GM21576 (cell line): ENCODE results near the gene EXD3.

ENCODE experiments used
- ATAC-seq: cut with Tn5 transposase; IDR thresholded peaks from one replicate; pipeline ENCODE4 v1.9.1; 2021; ENCODE audit warnings: mild to moderate bottlenecking, moderate library complexity; ENCODE audit not compliant: unreplicated experiment

The EXD3 gene

DNA sequence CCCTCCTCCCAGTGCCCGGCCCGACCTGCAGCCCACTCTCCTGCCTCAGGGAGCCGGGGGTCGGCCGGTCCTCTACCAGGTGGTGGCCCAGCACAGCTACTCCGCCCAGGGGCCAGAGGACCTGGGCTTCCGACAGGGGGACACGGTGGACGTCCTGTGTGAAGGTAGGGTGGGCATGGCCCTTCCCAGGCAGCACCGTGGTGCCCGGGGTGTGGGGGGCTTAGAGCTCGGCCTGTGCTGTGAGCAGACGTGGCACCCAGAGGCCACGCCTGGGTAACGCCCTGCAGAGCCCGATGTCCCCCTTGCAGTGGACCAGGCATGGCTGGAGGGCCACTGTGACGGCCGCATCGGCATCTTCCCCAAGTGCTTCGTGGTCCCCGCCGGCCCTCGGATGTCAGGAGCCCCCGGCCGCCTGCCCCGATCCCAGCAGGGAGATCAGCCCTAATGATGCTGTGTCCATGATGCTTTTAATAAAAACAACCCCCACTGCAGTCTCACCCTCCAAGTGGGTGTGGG, 11.0 kb upstream of the EXD3 start:
- no peak for ATAC-seq

DNA sequence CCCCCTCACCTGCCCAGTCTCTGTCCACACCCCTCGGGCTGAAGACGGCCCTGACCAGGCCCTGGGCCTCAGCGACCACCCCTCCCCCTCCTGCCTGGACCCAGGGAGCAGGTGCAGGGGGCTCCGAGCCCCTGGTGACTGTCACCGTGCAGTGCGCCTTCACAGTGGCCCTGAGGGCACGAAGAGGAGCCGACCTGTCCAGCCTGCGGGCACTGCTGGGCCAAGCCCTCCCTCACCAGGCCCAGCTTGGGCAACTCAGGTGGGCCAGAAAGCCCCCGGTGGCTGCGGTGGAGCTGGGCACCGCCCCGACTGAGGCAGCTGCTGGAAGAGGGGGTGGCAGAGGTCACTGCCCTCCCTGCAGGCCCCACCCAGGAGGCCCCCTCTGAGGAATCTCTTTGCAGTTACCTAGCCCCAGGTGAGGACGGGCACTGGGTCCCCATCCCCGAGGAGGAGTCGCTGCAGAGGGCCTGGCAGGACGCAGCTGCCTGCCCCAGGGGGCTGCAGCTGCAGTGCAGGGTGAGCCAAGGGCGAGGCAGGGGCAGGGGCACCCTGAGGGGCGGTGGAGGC, 10.5 kb upstream of the EXD3 start:
- ATAC-seq: no peak

DNA sequence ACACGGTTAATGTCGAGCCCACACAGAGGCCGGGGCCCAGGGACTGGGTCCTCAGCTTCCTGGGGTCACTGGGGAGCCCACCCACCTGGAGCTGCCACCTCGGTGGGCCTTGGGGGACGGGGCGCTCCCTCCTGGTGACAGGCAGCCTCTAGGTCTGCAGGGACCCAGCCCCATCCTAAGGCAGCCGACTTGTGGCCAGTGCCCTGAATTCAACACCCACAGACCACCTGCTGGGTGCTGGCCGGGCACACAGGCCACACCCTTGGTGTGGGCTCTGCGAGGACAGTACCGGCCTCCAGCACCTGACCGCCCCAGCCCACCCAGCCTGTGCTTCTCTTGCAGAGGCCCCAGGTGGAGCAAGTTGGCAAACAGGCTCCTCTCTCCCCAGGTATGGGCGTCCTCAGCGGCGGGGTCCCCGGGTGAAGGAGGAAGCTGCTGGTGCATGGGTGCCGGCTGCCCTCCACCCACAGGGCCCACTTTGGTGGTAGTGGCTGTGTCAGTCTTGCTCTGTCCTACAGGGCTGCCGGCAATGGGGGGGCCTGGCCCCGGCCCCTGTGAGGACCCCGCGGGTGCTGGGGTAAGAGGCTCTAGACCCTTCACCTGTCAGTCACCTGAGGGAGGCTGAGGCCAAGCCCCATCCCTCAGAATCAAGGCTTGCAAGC, 9.9 kb upstream of the EXD3 start:
- ATAC-seq: no peak

DNA sequence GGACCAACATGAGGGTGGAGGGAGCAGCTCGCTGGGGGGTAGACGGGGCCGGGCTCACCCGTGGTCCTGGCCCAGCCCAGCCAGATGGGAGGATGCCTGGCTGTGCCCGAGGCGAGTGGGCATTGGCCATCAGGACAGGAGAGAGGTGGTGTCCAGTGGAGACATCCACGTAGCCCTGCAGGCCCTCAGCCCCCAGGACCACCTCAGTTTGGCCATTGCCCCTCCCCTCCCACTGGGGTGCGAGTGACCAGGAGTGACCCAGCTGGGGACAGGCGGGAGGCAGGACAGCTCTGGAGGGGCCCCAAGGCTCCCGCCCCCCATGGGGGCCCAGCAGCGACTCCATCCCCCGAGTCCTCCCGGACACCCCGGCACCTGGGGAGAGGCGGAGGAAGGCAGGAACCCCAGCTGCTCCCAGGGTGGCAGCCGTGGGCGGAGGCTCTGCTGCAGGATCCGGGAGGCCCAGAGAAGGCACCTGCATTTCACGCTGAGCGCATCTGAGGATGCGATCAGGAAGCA, 8.5 kb upstream of the EXD3 start:
- ATAC-seq: no peak

DNA sequence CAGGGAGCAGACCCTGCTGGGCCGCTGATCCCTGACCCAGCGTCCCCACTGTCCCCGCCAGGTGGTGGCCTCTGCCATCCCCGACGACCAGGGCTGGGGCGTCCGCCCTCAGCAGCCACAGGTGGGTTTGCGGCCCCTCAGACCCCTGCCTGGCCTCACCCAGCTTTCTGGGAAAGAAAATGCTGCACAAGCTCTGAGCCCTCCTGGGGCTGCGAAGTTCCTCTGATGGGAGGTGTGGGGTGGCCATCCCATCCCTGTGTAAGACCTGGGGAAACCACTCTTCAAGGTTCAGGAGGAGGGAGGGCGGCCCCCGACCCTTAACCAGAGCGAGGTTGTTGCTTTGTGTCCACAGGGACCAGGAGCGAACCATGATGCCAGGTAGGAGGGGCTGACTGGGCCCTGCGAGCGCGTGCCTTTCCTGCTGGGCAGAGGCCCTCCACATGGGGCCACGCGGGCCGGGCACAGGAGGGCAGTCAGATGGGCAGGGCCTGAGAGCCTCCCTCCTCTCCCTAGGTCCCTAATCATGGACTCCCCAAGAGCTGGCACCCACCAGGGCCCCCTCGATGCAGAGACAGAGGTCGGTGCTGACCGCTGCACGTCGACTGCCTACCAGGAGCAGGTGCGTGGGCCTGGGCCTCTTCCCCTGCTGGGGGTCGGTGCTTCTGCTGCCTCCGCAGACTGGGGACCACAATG, 7.9 kb upstream of the EXD3 start:
- ATAC-seq: no peak

DNA sequence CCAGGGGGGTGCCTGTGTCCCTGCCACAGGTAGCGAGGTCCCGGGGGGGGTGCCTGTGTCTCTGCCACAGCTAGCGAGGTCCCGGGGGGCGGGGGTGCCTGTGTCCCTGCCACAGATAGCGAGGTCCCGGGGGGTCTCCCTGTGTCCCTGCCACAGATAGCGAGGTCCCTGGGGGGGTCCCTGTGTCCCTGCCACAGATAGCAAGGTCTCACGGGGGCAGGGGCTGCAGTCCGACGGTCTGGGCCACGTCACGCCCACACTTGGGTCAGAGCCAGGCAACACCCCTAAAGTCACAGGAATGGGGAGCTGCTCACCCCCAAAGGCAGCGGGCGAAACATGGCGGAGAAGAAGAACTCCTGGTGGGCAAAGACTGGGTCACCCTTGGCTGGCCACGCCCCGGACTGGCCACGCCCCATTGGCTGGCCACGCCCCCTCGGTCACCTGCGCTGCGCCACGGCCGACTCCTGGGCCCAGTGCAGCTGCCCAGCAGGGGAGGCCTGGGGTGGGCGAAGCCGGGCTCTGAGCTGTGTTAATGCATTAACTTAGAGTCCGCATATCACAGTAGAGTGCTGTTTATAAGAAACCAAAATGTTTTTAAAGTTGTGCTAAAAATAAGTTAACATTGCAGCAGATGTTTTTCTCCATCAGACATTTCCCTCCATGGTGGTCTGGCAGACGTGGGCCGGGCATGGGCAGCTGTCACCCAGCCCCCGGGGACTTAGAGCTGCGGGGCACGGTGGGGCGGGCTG, 7.2 kb upstream of the EXD3 start:
- no peak for ATAC-seq

DNA sequence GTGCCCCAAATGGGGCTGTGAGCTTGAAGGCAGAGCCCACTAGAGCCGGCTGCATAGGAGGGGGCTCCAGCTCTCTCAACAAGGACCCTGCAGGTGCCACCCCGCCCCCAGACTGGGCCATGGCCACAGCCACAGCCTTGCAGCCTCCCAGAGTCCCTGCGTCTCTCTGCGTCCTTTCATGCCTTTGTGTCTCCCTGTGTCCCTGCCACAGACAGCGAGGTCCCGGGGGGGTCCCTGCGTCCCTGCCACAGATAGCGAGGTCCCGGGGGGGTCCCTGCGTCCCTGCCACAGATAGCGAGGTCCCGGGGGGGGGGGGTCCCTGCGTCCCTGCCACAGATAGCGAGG, 6.6 kb upstream of the EXD3 start:
- ATAC-seq: no peak

DNA sequence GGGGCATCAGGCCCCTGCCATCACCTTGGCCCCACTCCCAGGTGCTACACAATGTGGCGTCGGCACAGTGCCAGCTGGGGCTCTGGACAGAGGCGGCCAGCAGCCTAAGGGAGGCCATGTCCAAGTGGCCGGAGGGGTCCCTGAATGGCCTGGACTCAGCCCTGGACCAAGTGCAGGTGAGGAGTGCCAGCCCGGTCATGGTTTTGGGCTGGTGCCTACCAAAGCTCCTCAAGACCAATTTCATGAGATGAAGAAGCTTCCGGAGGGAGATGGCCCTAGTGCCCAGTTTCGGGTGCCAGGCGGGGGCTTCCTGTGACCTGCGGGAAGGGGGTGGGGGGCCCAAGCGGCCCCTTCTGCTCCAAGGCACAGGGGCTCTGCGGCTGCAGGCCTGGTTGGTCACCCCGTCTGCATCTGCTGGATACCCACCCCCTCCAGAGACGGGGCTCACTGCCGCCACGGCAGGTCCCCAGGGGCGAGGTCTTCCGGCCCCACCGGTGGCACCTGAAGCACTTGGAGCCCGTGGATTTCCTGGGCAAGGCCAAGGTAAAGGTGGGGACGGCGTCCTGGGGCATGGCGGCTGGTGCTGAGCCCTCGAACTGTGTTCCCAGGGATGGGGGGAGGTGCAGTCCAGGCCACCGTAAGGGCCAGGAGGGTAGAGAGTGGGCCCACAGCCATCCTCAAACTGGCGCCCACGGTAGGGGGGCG, 6.0 kb upstream of the EXD3 start:
- ATAC-seq: no peak

DNA sequence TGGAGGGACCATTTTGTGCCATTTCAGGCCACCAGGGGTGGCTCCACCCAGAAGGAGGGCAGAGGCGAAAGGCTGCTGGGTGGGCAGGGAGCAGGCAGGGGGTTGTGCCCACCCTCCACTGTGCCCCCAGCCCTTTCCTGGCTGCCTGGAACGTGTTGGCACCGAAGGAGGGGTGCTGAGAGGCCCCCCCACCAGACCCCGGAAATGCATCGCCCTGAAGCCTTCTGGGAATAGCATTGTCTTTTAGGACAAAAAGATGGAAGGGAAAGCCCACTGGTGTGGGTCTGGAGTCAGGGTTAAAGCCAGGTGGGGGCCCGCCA, 5.3 kb upstream of the EXD3 start:
- no peak for ATAC-seq

DNA sequence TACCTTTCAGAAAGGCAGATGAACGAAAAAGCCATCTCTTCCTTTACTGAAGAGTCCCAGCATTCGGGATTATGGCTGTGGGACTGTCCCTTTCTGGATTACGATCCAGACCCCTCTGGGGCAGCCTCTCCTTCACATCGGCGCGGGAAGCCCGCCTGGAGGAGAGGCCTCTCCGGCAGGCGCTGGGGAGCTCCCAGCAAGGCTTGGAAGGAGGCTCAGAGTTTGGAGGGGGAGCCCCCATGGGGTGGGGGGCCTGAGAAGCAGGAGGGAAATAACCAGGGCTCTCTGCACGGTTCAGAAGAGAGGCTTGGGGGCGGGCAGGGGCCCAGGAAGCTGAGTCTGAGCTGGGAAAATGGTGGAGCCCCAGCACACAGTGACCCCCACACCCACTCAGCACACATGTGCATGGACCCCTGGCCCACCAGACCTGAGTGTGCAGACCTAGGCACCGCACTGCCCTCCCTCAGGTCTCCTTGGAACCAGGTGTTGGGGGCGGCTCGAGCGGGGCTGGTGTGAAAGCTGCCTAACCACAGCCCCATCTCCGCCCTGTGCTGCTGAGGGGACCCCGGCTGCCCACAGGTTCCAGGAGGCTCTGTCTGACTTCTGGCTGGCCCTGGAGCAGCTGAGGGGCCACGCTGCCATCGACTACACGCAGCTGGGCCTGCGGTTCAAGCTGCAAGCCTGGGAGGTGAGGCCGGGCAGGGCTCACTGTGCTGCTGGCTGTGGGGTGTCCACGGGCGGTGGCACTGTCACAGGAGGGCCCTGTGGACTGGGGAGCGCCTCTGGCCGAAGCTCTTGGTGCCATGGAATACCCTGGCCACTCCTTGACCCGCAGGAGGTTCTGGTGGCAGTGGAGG, 4.7 kb upstream of the EXD3 start:
- ATAC-seq: no peak

DNA sequence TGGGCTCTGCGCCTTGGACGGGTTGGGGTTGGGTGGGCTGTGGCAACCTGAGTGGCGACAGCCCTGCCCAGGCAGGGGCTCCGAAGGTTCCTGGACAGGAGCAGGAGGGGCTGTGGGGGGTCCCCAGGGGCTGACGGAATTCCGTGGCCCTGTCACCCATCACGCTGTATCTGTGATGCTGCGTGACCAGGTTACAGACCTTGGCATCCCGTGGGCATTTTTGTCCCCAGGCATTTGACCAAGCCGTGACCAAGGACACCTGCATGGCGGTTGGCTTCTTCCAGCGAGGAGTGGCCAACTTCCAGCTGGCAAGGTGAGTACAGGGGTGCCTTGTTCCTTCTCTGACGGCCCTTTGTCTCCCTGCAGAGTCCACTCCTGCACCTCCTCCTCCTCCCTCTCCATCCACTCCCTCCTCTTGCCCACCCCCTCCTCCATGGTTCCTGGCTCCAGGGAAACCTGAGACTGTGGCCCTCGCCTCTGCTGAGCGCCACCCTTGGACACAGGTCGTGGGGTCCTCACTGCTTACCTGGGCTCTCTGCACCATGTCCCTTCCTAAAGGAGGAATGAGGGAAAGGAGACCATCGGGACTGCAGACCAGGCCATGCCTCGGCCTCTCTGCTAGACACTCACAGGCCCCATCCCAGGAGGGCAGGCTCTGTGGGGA, 3.2 kb upstream of the EXD3 start:
- no peak for ATAC-seq

DNA sequence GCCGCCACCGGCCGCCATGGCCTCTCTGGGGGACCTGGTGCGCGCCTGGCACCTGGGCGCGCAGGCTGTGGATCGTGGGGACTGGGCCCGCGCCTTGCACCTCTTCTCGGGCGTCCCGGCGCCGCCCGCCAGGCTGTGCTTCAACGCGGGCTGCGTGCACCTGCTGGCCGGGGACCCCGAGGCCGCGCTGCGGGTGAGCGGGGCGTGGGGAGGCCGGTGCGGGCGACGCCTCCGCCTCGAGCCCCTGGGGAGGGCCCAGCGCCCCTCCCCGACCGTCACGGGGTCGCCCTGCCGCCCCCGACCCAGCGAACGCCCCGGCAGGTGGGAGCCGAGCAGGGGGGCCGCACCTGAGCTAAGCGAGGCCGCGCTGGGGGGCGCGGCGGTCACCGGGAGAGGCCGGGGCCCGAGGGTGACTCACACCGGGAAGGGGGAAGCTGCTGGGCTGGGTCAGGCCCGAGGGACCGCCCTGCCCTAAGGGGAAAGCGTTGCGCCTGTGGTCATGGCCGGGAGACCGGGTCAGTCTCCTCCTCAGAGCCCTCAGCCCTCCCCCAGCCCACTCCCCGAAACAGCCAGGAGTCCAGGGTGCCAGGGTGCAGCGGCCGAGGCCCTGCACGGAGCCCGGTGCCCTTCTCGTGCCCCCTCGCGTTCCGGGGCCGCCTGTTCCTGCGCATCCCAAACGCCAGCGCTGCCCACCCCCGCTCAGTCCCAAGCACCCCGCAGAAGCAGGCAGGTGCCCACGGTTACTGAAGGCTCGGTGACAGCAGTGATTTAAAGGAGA, 741 bp upstream of the EXD3 start:
- peak; percentile 13 for ATAC-seq

DNA sequence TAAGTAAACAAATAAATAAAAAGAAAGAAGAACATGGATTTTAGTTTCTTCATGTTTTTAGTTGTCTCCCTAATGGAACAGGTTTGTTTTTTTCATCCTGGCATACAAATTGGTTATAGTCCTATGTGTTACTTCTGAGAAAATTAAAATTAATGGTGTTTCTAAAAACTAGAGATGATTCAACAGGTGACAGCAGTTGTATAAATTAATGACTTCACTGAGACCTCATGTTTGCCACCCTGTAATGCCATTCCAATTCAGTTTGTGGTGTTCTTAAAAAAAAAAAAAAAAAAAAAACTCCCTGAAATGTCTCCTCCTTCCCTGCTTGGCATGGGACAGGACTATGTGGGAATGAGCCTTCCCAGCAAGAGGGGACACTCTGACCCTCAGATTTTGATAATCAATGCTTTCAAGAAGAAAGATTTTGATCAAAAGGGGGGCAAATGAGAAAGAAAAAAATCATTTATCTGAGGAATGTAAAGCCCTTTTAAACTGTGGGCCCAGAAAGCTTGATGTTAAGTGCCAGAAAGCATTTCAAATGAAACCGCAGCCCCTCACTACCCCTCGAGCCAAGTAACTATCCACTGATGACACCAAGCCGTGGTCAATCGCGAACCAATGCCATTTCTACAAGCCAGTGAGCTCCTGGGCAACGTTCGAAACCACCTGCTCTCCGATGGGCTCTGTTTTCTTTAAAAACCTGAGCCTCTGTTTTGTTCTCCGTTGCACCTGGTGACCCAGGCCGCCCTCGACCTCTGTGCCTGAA, 941 bp downstream of the EXD3 start:
- no peak for ATAC-seq

DNA sequence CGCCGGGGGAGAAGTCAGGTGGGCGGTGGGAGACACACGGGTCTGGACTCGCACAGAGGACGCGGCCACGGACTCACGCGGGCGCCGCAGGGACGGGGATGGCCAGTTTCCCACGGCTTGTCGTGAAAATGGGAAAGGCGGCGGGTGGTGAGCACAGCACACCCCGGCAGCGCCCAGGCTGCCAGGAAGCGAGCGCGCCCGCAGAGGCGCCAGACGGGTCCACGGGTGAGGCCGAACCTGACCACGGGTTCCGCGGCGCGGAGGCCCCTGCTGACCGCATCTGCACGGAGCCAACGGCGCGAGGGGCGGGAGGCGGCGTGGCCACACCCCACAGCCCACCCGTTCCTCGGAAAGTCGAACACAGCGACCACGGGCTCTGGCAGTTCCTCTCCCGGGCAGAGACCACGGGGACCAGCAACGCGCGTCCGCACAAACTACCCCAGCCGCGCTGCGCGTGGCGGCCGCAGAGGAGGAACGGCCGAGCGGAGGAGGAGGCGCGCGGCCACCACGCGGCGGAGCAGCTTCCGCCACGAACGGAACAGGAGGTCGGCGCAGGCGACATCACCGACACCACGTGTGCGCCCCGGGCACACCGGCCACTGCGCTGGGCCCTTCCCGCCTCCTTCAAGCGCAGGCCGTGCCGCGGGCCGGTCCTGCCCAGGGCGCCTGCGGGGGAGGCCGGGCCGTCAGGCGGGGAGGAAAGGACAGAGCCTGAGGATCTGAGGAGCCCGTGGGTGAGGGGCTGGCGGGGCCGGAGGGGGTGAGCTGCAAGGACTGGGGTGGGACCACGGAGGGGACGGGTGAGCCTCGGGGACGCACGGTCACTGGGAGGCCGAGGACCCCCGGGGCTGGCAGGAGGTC, 5.6 kb downstream of the EXD3 start:
- ATAC-seq: no peak

DNA sequence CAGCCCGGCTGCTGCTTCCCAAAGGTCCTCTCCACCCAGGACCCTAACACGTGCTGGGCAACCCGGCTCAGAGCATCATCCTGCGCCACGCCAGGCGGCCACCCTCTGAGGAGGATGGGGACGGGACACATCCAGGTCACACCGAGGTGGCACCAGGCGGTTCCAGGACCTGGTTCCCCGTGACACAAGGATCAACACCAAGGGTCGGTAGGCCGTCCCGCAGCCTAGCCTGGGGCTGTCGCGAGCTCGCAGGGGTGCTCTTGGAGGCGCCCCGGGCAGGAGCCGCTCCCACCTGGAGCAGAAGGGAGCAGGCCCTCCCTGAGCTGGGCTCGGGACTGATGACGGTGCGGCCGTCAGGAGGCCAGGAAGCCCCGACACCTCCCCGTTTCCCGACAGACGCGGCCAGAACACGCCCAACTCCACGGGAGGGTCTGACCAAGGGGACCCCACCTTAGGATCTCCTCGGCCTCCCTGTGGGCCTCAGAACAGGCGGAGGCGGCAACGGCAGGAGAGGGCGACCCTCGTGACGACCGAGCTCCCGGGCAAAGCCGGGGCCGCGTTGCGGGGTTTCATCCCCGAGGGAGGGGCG, 6.3 kb downstream of the EXD3 start:
- no peak for ATAC-seq

DNA sequence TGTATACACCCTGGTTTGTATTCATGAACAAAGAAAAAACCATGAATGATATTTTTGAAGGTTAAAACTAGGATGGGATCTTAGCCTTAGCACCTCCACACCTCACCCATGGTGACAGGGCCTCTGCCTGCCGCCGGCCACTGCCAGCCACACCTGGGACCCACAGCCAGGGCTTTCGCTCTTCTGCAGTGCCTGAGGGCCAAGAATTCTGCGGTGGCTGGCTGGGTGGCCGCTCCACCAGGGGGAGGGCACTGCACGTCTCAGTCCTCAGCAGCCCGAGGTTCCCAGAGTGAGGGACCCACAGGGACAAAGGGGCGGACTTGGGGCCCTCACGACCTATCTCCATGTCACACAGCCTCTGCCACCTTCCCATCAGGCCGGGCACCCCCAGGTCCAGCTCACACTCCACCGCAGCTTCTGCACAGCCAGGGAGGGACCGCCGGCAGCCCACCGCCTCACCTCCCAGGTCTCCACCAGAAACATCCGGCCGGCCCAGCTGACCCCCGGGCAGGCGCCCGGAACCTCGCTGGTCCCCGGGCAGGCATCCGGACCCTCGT, 6.9 kb downstream of the EXD3 start:
- ATAC-seq: no peak
